Erythroblast (primary cell): Measurements from ENCODE around the gene ICAM5.

ENCODE experiments used
- GATA1 ChIP-seq: IDR thresholded peaks from 2 replicates; pipeline ENCODE4 v1.6.1; 2011; ENCODE audit warnings: low read depth, mild to moderate bottlenecking, control low read depth, low read length, moderate library complexity
- POLR2A ChIP-seq: IDR thresholded peaks from 2 replicates; pipeline ENCODE4 v1.6.1; 2011; ENCODE audit warnings: mild to moderate bottlenecking, low read length

- TF ChIP-seq POLR2A, result peak; percentile 81
- TF ChIP-seq GATA1, result no peak
Observed at GRCh38 chr19:10251792-10252694, 37.7 kb upstream of the ICAM5 start, which contains the start of gene MRPL4.
